Stomach (tissue), 9 donors: ENCODE data around the gene KCNA2. TPM values are rescaled to one million over a fixed set of nuclear protein-coding genes. Genes with fewer than 3 reads are reported as not detected.

Source experiments
- DNase-seq, 2 donors: peaks; one replicate each; pipeline versions ENCODE4 v3.0.0 to v3.0.0-alpha.2; 2013 to 2019
- H3K27ac ChIP-seq, 5 donors: fragments of 200-600 bp in 4 of 5; sonication (generic) in 4 of 5; one replicate each; pipeline ENCODE4 v1.5.1; 2013 to 2019; ENCODE audit warnings: mild to moderate bottlenecking in 1 of 5, moderate library complexity in 1 of 5
- H3K27me3 ChIP-seq, 3 donors: fragments of 200-600 bp; sonication (generic); one replicate each; pipeline ENCODE4 v1.5.1; 2017 to 2019; ENCODE audit warnings: mixed run types in 1 of 3
- H3K36me3 ChIP-seq, 4 donors: fragments of 200-600 bp; sonication (generic); 1 replicate in 3 of 4; 2 replicates in 1 of 4; pipeline ENCODE4 v1.5.1; 2016 to 2019
- H3K4me1 ChIP-seq, 4 donors: fragments of 200-600 bp; sonication (generic); one replicate each; pipeline ENCODE4 v1.5.1; 2016 to 2019
- H3K4me3 ChIP-seq, 4 donors: fragments of 200-600 bp; sonication (generic) in 3 of 4; one replicate each; pipeline ENCODE4 v1.5.1; 2016 to 2019; ENCODE audit warnings: mild to moderate bottlenecking in 1 of 4
- H3K9me3 ChIP-seq, 4 donors: fragments of 200-600 bp; sonication (generic); one replicate each; pipeline ENCODE4 v1.5.1; 2016 to 2019
- CTCF ChIP-seq, 7 experiments: fragments of 450-650 bp in 4 of 7; fragments of 200-600 bp in 3 of 7; sonication (generic) in 3 of 7; IDR thresholded peaks; one replicate each; pipeline ENCODE4 v1.5.1; 2016 to 2019; ENCODE audit warnings: antibody characterized with exemption in 7 of 7, control low read depth in 2 of 7, mild to moderate bottlenecking in 1 of 7
- EP300 ChIP-seq: sonication (generic); formaldehyde crosslinking; IDR thresholded peaks from one replicate; pipeline ENCODE4 v1.6.1; 2017; ENCODE audit warnings: antibody characterized with exemption
- POLR2A ChIP-seq, 4 donors: fragments of 450-650 bp; IDR thresholded peaks; one replicate each; pipeline ENCODE4 v1.6.1; 2016; ENCODE audit warnings: antibody characterized with exemption in 4 of 4, control low read depth in 2 of 4, mild to moderate bottlenecking in 1 of 4, moderate library complexity in 1 of 4
- POLR2AphosphoS5 ChIP-seq, 3 donors: sonication (generic); formaldehyde crosslinking; IDR thresholded peaks; one replicate each; pipeline ENCODE4 v1.6.1; 2016; ENCODE audit warnings: antibody characterized with exemption in 3 of 3
- WGBS, 5 donors: extraction: QIAGEN DNeasy Blood & Tissue Kit in 3 of 5; methylation state at CpG; one replicate each; pipeline versions ENCODE4 v1.1.5 to v1.1.7; 2013 to 2018; 5-methylcytosine and 5-hydroxymethylcytosine counted together
- intact Hi-C: fragments of 100-400 bp; cut with DNase I; formaldehyde crosslinking; loops from one replicate; pipeline ENCODE4 v1.15.1; 2023; ENCODE audit warnings: low total_unique reads
- polyA plus RNA-seq, 3 donors: library from polyadenylated mRNA; stranded (reverse); fragments of 200-250 nt; gene quantifications; one replicate each; pipeline ENCODE4 v1.2.3, GENCODE V29; 2013
- total RNA-seq, 5 donors: library from RNA; depleted of rRNA; stranded (reverse); fragments of >200 nt; gene quantifications; one replicate each; pipeline versions ENCODE4 v1.1.0 to v1.2.3, GENCODE V29; 2014 to 2016
- donor health status: healthy with polysubstance abuse.
- donor health status: Bipolar disorder and iron deficiency.
- donor health status: healthy.

Gene KCNA2
- total and polyA plus RNA-seq, 8 donors, result under 0.01 to 42.0 (median 0.87) TPM; not detected in 3

- Histone ChIP-seq H3K4me3 (no peak overlapping the region), H3K9me3 (no peaks in the 10 kb centered on the region), H3K27me3 (peaks cover 0 to 30% (median 0%) of the 10 kb centered on the region in 3 donors), H3K4me1 (no peaks in the 10 kb centered on the region), H3K27ac (no peak overlapping the region), H3K36me3 (no peaks in the 10 kb centered on the region)
- no peak for TF ChIP-seq POLR2A (IDR thresholded peaks at IDR 0.05)
- no peak for TF ChIP-seq POLR2AphosphoS5 (IDR thresholded peaks at IDR 0.05)
- no peak for TF ChIP-seq EP300
- TF ChIP-seq CTCF (IDR thresholded peaks at IDR 0.05), result no peak
- intact Hi-C loops, result no loop called here
- DNase-seq, result no peak
- 68 to 88% (median 79%) methylated on average over 4 of the region's 4 CpGs for WGBS, 5 donors
These were observed 43.1 kb downstream of the KCNA2 start for GRCh38 chr1:110563089-110563488.

- H3K27ac ChIP-seq, result no peak overlapping the region
- DNase-seq, result no peak
- TF ChIP-seq CTCF (IDR thresholded peaks at IDR 0.05) (no peak), POLR2A (IDR thresholded peaks at IDR 0.05) (no peak), POLR2AphosphoS5 (IDR thresholded peaks at IDR 0.05) (no peak), EP300 (no peak)
- 64 to 85% (median 73%) methylated on average over 4 to 7 of the region's 7 CpGs for WGBS, 5 donors
- intact Hi-C loops, result no loop called here
- H3K9me3 ChIP-seq, result no peaks in the 10 kb centered on the region
- H3K4me3 ChIP-seq, result no peak overlapping the region
- H3K4me1 ChIP-seq, result no peaks in the 10 kb centered on the region
- peaks cover 0 to 41% (median 2%) of the 10 kb centered on the region in 3 donors for H3K27me3 ChIP-seq
- H3K36me3 ChIP-seq, result no peaks in the 10 kb centered on the region
These were observed 44.6 kb downstream of the KCNA2 start for GRCh38 chr1:110561596-110561995.

GRCh38 chr1:110559157-110559556 is 47.0 kb downstream of the KCNA2 start:
- no peak for TF ChIP-seq CTCF (IDR thresholded peaks at IDR 0.05)
- no peak for TF ChIP-seq POLR2AphosphoS5 (IDR thresholded peaks at IDR 0.05)
- TF ChIP-seq POLR2A (IDR thresholded peaks at IDR 0.05), result no peak
- TF ChIP-seq EP300, result no peak
- Histone ChIP-seq H3K36me3 (no peaks in the 10 kb centered on the region), H3K4me3 (no peak overlapping the region), H3K4me1 (peaks cover 9 to 13% (median 11%) of the 10 kb centered on the region in 4 donors), H3K27me3 (peaks cover 0 to 58% (median 22%) of the 10 kb centered on the region in 3 donors), H3K9me3 (no peaks in the 10 kb centered on the region), H3K27ac (no peak overlapping the region)
- no peak for DNase-seq
- 40 to 52% (median 46%) methylated on average over 4 of the region's 4 CpGs for WGBS, 5 donors
- intact Hi-C loops, result loop anchor here (5.0 kb wide), 1 partner anchor 53 kb away; no protein-coding TSS in a partner anchor

GRCh38 chr1:110557481-110557880 is 48.7 kb downstream of the KCNA2 start:
- H3K4me1 ChIP-seq, result peaks cover 9 to 13% (median 11%) of the 10 kb centered on the region in 4 donors
- H3K27ac ChIP-seq, result no peak overlapping the region
- no peaks in the 10 kb centered on the region for H3K9me3 ChIP-seq
- DNase-seq, result no peak
- TF ChIP-seq EP300, result no peak
- no peak for TF ChIP-seq POLR2A (IDR thresholded peaks at IDR 0.05)
- TF ChIP-seq CTCF (IDR thresholded peaks at IDR 0.05), result no peak
- TF ChIP-seq POLR2AphosphoS5 (IDR thresholded peaks at IDR 0.05), result no peak
- H3K36me3 ChIP-seq, result no peaks in the 10 kb centered on the region
- WGBS, 5 donors, result 46 to 61% (median 56%) methylated on average over 3 of the region's 3 CpGs
- no peak overlapping the region for H3K4me3 ChIP-seq
- peaks cover 0 to 63% (median 22%) of the 10 kb centered on the region in 3 donors for H3K27me3 ChIP-seq
- intact Hi-C loops, result loop anchor here (5.0 kb wide), 1 partner anchor 55 kb away; no protein-coding TSS in a partner anchor
